GM21619 (cell line): ENCODE results near the gene CREBBP.

Source experiments
- ATAC-seq: cut with Tn5 transposase; IDR thresholded peaks from one replicate; pipeline ENCODE4 v1.9.1; 2021; ENCODE audit not compliant: unreplicated experiment

Gene CREBBP

DNA sequence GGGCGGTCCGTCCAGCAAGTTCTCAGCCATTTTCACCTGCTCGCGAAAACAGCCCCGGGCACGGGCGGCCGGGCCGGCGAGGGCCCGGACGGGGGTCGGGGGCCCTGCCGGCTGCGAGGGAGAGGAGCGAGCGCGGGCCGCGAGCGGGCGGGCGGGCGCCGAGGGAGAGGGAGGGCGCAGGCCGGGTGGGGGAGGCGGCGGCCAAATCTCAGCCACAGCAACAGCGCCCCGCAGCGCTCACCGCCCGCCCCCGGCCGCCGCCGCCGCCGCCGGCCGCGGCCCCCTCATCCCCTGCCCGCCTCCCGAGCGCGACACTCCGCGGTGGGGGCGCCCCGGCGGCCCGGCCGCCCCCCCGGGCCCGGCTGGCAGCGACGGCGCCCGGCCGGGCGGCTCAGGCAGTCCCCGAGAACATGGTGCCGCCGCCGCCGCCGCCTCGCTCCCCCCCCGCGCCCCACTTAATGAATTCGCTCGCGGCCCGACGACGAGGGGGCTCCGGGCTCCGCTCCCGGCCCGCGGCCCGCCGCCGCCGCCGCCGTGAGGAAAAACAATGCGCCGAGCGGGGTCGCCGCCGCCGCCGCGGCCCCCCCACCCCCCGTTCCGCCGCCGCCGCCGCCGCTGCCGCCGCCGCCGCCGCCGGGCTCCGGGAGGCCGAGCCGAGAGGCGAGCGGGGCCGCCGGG is 487 bp downstream of the CREBBP start:
- ATAC-seq: peak; percentile 40

DNA sequence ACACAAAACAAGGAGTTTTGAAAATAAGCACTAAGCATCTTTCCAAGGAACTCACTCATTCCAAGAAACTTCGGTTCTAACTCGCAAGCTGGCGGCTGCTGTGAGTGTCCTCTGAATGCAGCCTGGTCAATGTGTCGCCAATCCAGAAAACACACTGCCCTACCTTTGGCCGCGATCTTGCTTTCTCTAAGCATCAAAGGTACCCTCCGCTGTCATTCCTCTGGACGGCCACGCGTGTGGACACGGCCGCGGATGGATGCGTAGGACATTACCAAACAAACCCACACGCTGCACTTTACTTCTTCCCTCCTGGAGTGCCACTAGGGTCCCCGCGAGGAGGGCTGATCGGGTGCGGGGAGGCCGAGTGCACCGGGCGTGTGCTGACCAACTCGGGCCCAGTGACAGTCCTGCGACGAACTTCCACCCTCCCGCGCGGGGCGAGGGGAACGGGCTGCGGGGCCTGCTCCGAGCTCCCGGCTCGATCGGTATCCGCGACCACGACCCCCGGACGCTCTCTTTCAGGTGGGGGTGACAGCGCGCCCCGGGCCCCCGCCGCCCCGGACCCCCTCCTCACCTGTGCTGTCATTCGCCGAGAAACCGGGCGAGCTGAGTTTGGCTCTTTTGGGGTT is 1.1 kb downstream of the CREBBP start:
- peak; percentile 22 for ATAC-seq

DNA sequence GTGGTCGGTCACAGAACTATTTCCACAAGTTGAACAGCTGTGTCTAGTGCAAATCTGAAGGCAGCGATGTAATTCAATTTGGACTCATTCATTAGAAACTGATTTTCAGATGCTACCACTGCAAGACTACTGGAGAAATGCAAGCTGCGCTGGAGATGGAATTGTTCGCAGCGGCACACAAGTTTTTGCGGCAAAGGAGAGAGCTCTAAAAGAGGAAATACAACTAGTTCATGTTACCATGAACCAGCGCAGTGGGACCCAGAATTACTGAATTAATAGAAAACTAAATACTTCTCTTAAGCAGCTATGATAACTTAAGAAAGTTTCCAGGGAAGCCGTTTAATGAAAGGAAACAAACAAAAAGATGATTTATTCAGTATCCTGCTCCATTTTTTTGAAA is 1.9 kb downstream of the CREBBP start:
- no peak for ATAC-seq

DNA sequence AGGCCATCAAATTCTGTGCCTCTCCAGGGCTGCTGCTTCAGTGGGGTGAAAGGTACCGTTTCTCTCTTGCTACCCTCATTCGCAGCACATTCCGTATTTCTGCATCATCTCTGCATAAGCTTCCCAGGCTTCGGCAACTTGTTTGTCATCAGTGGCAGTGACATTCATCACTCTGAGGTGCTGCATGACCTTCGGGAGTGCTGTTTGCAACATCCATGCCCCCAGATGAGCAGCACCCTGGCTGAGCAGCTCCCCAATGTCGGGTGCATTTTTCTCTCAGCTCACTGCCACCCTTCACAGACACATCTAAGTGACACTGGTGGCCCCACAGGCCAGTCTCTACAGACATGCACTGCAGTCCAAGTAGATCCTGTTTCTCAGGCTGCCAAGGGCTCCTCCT is 3.8 kb downstream of the CREBBP start:
- ATAC-seq: no peak

DNA sequence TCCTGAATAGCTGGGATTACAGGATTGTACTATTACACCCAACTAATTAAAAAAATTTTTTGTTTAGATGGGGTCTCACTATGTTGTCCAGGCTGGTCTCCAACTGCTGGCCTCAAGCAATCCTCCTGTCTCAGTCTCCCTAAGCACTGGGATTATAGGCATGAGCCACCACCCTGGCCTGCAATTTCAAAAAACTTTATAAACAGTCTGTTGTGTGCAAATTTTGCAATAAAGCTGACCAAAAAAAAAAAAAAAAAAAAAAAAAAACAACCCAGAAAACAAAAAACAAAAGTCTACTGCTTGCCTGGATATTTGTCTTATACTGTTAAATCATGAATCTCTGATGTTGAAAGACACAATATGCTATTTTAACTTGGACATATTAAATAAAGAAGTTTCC is 4.4 kb downstream of the CREBBP start:
- no peak for ATAC-seq

DNA sequence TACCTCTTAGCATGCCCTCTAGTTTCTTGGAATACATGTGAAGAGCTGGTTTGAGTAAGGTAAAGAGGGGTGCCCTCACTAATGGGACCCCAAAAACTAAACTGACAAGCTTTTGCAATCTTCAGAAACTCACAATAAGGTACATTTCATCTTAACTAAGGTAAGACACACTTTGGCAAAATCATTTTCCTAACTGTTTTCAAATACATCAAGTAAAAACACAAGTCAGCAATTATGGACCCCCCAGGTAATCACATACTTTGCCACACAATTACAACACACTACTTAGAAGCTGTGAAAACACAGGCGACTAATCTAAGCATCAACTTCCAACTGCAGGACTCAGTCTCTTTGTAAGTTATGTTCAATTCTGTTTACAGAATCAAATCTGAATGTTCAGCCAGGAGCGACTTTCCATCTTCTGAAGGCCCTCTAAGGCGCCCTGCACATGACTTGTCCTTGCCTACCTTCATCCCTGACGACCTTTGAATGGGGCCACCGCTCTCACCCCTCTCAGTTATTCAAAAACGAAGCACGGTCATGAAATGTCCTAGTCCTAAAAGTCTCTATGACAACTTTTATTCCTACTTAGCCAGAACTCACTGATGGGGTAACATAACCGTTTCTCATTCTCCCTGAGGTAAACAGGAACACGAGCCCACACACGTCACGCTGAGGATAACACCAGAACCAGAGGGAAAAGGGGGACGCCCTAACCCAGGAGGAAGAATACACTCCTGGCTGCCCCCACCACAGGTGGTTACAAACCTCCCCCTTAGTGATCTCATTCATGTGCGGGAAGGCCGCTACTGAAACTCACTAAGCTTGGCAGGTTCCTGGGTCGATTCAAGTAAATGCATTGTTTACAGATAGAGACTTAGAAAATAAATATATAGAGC is 5.5 kb downstream of the CREBBP start:
- ATAC-seq: no peak

DNA sequence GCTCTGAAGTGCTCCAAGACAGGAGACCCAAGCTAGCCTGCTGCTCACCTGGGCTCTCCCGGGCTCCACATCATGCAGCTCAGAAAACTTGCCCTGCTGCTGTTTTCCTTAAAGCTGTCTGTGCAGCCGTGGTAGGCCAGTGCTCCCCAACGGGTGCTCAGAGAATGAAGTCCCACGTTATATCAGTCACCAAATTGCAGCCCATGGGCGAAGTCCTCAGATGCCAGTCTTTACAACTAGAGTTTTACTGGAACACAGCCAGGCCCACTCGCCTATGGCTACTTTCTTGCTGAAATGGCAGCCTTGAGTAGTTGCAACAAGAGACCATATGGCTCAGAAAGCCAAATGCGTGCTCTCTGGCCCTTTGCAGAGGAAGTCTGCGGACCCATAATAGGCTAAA is 6.3 kb downstream of the CREBBP start:
- ATAC-seq: no peak

DNA sequence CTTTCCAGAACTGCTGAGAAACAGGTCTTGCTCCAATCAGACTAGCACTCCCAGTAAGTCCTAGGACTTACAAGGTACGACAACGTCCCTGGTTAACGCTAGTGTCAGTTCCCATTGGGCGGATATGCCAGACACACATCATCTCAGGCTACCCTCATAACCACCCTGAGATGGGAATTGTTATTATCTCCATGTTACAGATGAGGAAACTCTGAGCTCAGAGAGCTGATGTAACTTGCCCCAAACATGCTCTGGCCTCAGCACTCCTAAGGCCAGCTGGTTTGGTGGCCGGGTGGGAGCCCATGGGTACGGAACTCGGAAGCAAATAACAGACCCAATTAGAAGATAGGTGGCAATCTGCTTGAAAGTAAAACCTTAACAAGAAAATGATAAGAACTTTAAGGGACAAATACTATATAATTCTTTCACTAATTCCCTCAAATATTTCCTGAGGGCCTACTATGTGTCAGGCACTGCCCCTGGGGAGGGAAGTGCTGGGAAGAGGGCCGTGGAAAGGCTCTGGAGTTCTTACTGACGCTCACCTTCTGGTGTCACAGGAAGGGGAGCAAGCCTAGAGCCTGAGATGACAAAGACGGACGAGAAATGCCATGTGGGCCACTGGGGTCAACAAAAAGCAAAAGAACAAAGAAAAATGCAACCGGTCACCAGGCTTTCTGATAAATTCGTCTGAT is 6.9 kb downstream of the CREBBP start:
- no peak for ATAC-seq

DNA sequence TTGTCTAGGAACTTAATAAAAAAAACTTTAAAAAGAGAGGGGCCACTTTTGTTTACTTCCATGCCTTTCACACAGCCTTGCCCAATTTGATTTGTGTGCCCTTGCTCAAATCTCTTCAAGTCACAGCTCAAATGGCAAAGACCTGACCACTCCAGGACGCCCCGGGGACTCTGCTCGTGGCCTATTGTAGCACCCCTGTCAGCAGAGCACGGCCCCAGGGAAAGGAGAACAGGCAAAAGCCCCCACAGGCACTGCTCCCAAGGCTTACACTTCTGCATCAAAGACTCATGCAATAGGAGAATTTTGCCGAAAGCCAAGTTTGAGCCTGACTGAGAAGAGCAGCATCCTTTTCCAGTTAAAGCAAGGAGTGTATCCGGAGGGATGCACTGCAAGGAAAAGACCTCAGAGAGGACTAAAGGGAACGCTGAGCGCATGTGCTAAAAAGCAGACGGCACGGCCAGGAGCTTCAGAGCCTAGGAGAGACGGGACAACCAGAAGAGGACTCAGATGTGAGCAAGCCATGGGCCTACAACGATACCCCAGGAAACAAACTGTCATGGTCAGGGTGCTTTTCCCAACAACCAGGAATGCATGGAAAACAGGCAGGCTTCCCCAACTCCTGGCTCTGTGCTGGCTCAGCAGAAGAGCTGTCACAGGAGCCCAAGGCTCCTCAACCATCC is 8.2 kb downstream of the CREBBP start:
- no peak for ATAC-seq

DNA sequence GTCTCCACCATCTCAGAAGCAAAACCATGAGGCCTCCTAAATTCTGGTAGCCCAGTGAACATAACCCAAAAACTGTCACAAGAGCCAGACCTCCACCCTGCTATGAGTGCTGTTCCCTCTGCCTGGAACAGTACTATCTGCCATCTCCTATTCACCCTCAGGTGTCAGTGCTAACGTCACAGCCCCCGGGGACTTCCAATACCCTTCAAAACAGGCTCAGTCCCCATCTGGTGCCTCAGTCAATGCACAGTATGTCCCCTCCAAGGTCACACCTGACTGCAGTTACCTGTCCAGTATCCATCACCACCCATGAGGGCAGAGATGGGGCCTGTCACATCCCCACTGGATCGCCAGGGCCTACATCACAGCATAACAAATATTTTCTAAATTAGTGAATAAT is 11.5 kb downstream of the CREBBP start:
- no peak for ATAC-seq

DNA sequence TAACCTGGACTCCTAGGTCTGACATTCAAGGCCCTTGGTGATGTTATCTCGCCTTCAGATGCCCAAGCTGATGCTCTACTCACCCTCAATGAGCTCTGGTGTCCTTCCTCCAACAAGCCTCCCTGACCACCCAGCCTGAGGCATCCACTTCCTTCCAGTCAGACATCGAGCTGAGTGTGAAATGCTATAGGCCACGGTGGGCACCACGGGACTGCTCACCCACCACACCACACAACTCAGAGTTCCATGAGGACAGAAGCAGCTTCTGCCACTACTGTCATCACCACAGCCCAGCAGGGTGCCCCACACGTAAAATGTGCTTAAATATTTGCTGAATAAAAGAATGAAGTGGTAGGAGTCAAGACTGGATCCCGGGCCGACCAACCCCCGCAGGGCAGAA is 12.0 kb downstream of the CREBBP start:
- ATAC-seq: no peak

DNA sequence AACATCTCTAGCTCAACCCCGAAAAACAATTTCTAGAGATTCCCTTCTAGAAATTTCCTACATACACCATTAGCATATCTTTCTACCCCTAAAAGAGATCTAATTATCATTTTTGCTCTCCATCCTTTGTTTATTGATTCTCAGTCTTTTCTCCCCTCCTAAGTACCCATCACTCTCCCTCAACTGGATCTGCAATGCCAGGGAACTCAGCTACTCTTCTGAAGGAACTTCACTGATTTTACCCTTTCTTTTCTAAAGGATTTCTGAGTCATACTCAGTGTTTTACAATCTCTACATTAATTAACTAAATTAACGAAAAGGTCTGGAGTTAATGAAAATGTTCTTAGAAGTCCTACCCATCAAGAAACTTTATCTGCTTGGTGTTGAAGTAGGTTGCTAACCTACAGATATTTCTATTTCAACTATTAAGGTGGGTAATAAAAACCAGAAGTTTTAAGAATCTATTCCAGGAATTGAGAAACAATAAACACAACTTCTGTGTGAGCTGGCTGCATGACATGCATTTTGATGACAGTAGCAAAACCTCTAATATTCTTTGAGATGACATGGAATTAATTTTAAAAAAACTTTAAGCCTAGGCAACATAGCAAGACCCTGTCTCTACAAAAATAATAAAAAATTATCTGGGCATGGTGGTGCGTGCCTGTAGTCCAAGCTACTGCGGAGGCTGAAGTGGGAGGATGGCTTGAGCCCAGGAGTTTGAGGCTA is 13.6 kb downstream of the CREBBP start:
- no peak for ATAC-seq

DNA sequence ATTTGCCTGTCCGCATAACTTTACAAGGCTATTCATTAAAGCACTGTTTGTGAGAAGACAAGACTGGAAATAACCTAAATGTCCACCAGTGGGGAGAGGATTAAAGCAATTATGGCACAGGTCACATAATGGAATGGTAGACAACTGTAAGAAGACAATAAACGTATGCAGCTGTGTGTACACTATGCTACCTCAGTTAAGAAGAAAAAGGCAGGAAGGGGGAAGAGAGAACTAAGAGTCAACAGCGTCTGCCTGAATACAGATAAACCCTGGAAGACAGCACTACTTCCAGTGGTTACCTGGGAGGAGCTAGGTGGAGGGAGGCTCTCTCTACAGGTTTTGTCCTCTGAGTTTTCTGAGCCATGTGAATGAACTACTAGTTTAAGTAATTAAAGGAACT is 15.3 kb downstream of the CREBBP start:
- no peak for ATAC-seq

DNA sequence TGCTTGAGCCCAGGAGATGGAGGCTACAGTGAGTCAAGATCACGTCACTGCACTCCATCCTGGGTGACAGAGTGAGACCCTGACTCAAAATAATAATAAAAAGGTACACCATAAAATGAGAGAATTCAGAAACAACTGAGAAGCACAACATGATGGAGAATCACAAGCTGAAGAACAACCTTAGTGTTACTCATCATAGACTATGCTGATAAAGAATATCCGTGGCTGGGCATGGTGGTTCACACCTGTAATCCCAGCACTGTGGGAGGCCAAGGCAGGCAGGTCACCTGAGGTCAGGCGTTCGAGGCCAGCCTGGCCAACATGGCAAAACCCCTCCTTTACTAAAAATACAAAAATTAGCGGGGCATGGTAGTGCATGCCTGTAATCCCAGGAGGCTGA is 16.0 kb downstream of the CREBBP start:
- ATAC-seq: no peak

DNA sequence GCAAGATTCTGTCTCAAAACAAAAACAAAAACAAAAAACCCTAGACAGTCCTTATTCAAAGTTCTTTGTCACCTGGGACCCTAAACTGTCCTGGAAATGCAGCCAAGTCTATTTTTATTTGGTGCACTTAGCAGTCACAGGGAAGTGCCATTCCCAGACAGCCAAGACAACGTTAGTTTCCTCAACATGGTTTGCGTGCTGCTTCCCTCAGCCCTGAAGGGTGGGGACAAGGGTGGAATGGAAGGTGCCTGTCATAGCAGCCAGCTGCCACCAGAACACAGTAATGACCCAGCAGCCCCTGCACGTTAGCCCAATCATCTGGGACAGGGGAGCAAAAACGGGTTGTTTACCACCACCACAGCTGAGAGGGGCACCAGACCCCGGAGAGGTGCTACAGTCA is 16.9 kb downstream of the CREBBP start:
- ATAC-seq: no peak

DNA sequence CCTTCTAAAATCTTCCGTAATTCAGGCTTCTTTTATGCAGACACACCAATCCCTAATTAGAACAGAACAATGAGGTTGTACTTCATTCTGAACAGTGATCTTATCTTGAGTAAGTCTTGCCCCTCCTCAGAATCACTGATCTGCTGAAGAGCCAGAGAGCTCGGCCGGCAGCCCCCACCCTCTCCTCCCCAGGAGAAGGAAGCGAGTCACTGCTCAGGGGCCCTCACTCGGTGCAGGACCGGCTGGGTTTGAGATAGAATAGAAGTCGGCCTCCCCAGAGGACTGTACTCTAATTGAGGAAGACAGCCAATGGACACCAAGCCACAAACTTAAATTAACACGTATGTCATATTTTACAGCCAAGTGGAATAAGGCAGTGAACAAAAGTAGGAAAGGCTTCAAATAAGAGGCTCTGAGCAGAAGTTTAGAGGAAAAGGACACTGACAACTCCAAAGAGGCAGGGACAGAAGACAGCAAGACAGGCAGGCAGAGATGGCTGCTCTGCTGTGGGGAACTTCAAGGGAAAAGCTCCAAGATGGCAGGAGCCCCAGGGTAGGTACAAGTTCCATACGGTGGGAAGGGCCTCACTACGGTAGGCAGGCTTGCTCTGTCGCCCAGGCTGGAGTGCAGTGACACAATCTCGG is 18.6 kb downstream of the CREBBP start:
- no peak for ATAC-seq

DNA sequence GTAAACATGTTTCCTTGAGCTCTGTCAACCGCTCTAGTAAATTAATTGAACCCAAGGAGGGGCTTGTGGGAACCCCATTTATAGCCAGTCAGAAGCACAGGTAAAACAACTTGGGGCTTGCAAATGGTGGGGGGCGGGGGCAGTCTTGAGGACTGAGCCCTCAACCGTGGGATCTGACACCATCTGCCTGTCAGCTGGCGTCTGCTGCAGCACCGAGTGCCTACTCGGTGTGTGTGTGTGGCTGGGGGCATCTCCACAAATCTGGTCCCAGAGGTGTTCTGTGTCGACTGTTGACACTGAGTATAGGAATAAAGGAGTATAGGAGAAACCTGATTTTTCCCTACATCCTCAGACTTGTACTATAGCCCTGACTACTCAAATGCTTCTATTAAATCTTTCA is 20.6 kb downstream of the CREBBP start:
- ATAC-seq: no peak

DNA sequence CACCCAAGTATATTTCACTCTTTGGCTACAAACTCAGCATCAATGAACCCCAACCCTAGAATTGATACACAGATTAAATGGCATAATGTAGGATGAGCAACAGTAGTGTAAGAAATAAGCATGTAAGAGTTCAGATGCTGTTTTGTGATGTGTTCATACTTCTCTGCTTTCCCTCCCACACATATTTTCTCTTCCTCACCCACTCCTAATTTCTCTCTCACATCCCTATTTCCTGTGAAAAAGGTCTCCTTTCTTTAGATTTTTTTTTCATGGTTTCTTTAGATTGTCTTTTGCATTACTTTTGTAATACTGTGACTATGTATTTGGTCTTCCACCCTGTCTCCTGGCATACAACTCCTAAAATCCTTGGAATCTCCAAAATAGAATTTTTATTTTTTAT is 21.7 kb downstream of the CREBBP start:
- ATAC-seq: no peak

DNA sequence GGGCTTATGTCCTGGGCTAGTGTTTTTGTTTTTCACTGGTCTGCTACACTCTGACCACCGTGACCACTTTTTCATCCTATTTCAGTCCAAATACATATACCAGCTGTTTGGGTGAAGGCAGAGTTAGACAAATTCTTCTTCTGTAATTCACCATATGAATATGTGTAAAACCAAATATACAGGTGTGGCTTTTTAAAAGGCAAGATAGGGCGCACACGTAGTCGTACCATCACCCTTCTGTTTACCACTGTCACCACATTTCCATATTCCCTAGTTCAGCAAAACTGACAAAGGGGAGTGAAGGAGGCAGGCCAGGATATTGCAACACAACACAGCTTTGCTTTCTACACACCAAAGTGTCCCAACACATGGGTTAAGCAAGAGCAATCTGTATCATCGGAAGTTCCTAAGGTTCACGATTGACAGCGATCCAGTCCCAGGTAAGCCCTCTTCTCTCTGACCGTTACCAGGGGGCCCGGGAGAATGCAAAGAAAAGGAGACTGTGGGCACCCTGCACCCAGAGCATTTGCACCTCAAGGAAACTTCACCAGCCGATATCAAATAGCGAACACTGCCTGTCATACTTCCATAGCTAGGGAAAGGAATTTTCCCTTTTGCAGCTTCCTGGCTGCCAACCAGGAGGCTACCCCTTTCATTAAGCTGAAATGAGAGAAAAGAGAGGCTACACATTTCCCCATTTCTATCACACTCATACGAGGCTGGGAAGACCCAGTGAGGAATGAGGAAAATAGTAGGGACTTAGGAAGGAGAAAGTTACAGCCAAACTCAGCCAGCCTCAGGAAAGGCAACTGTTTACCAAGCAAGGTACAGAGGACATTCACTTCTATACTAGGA is 23.1 kb downstream of the CREBBP start:
- ATAC-seq: peak; percentile 33
